Iris pigment epithelial cell (primary cell): ENCODE results near the gene DECR2.

Experiments
- DNase-seq: peaks from one replicate; pipeline ENCODE4 v3.0.0-alpha.2; 2011; ENCODE audit warnings: low read depth

Gene DECR2

DNA sequence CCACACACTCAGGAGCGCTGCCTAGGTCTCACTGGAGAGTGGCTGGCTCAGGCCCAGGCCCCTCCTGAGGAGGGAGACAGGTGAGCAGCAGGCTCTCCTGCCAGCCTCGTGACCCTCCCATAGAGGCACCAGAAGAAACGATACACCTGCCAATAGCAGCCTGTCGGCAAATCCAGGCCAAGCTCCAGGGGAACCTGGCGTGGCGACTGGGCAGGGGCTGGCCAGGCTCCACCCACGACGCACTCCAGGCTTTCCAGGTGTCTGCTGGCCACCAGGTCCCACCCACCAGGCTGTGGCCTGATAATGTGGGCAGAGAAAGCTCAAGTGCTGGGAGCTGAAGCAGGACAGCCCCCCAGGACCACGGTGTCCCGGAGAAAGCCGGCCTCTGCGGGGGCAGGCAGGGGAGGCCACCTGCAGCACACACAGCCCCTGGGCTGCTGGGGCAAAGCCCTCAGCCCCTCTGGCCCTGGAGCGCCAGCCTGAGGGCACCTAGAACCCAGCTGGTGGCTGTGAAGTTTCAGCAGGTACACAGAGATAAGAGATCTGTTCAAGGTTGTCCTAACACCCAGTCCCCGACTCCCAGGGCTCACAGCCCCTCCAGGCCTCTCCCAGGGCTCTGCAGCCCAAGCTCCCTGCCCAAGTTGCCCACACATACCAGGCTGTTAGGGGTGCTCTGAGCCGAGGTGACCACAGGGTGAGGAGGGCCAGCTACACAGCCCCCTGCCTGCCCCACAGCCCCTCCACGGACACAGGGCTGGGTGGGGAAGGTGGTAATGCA is 22.3 kb upstream of the DECR2 start:
- no peak for DNase-seq

- DNase-seq, result no peak
These were observed 21.5 kb upstream of the DECR2 start for GRCh38 chr16:379961-380761.

GRCh38 chr16:380762-381011 is 21.0 kb upstream of the DECR2 start:
- no peak for DNase-seq

DNA sequence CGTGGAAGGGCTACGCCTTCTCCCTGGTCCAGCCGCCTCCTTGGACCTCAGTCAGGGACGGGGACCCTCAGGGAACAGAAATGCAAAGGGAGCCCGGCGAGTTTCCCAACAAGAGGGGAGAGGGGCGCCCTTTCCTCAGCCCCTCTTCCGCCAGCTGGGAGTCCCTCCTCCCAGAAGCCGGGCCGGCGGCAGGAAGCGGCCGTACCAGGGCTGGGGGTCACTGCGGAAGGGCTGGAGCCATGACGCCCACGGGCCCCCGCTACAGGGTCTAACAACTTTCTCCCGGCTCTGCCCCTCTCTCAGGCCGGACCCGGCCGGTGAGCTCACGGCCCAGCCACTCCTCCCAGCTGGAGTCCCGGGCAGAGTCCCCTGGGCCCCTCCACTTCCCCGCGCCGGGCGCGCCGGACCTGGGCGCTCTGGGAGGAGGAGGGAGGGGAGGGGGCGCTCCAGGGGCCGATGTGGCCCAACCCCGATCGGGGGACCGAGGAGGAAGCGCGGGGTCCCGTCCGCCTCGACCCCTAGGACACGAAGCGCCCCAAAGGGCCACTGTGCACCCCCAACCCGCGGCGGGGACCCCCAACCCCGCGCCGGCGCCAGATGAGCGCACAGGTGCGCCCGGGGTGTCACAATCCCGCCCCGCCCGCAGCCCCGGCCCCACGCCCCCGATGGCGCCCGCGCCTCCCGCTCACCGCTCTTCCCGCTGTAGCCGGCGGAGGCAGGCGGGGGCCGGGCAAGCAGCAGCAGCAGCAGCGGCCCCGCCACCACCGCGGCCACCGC is 20.5 kb upstream of the DECR2 start:
- DNase-seq, result no peak

GRCh38 chr16:381789-382717 is 19.6 kb upstream of the DECR2 start, which contains the start of gene PGAP6:
TSS of gene PGAP6 (minus strand) at chr16:381978. CDS start at chr16:381821, 157 bp downstream.
- peak; percentile 40 for DNase-seq

GRCh38 chr16:383326-384051 is 18.2 kb upstream of the DECR2 start:
- DNase-seq, result no peak

DNA sequence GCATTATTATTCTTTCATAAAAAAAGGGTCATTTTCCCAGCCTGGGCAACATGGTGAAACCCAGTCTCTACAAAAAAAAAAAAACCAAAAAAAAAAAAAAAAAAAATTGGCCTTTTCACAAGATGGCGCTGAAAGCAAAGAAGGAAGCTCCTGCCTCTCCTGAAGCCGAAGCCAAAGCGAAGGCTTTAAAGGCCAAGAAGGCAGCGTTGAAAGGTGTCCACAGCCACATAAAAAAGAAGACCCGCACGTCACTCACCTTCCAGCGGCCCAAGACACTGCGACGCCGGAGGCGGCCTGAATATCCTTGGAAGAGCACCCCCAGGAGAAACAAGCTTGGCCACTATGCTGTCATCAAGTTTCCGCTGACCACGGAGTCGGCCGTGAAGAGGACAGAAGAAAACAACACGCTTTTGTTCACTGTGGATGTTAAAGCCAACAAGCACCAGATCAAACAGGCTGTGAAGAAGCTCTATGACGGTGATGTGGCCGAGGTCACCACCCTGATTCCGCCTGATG is 15.0 kb upstream of the DECR2 start:
- DNase-seq, result no peak

DNA sequence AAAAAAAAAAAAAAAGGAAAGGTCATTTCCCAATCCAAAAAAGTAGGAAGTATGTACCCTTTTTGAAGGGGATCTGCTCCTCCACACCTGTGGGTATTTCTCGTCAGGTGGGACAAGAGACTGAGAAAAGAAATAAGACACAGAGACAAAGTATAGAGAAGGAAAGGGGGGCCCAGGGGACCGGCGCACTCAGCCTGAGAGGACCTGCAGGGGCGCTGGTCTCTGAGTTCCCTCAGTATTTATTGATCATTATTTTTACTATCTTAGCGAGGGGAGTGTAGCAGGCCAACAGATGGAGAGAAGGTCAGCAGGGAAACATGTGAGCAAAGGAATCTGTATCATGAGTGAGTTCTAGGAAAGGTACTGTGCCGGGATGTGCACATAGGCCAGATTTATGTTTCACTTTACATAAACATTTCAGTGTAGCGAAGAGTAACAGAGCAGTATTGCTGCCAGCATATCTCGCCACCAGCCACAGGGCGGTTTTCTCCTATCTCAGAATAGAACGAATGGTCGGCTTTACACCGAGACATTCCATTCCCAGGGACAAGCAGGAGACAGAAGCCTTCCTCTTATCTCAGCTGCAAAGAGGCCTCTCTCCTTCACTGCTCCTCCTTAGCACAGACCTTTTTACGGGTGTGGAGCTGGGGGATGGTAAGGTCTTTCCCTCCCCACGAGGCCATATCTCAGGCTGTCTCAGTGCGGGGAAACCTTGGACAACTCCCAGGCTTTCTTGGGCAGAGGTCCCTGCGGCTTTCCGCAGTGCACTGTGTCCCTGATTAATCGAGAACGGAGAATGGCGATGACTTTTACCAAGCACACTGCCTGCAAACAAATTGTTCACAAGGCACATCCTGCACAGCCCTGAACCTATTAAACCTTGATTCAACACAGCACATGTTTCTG is 13.7 kb upstream of the DECR2 start:
- DNase-seq, result peak; percentile 47

DNA sequence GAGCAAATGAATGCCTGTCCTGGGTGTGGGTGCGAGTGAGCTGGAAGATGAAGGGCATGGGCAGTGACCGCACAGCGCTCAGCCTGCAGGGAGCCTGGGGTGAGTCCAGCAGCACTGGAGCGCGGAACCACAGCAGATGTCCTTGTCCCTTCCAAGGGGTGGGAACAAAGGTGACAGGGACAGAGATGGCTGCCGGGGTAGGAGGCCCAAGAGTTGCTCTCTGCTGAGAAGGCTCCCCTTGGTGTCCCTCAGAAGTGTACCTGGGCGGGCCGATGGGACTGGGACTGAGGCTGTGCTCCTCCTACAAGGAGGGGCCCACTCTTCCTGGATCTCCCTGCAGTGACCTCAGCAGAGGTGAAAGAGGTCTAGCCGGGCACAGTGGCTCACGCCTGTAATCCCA is 12.3 kb upstream of the DECR2 start:
- no peak for DNase-seq

DNA sequence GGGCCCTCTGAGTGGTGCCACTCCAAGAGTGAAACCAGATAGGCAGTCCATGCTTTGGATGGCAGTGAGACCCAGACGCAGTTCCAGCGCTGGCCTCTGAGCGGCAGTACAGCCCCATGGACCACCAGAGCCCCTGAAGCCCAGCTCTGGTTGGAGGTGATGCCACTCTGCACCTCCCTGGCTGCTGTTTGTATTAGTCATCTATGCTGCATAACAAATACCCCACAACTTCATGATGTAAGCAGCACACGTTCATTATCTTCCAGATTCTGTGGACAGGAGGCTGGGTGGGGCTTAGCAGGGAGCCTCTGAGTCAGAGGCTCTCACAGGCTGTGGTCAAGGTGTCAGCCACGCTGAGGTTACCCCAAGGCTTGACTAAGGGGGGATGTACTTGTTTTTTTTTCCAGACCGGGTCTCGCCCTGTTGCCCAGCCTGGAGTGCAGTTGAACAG is 9.8 kb upstream of the DECR2 start:
- peak; percentile 80 for DNase-seq

GRCh38 chr16:392450-393030 is 9.1 kb upstream of the DECR2 start:
- DNase-seq, result no peak

DNA sequence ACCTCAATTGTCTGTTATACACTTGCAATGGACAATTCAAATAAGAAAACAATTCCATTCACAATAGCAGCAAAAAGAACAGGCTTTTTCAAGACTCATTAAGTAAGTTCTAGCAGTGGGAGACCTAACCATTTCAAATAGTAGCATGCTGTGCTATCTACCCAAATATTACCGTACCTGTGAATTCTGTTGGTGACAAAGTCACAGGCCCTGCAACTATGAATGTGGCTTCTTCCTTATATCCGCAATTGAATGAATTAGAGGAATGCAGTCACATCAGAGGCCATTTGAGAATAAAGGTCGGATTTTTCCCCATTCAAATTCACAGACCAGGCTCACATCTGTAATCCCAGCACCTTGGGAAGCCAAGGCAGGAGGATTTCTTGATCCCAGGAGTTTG is 5.5 kb upstream of the DECR2 start:
- DNase-seq, result no peak

GRCh38 chr16:396605-397004 is 5.1 kb upstream of the DECR2 start:
- DNase-seq, result peak; percentile 55

DNA sequence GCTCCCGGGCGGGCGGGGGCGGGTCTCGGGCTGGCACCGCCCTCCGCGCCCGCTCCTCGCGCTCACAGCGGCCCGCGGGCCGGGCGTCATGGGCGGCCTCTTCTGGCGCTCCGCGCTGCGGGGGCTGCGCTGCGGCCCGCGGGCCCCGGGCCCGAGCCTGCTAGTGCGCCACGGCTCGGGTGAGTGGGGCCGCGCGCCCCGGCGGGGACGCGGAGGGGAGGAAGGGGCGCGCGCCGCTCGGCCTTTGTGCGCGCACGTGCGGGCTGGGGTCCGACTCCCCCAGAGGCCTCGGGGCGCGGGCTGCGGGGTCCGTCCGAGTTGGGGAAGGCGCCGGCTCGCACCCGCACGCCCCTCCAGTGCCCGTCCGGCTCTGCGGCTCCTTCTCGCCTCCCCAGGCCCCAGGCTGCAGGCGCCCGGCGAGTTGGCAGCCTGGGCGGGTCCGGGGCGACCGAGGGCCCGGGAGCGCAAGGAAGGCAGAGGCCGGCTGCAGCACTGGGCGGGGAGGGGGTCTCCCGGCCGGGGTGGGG is 4.5 kb upstream of the DECR2 start, which contains the start of gene NME4:
NME4 (plus strand) TSS at position 65 of the 527 bp plus-strand sequence; CDS start at position 89, 24 bp downstream.
- no peak for DNase-seq

DNA sequence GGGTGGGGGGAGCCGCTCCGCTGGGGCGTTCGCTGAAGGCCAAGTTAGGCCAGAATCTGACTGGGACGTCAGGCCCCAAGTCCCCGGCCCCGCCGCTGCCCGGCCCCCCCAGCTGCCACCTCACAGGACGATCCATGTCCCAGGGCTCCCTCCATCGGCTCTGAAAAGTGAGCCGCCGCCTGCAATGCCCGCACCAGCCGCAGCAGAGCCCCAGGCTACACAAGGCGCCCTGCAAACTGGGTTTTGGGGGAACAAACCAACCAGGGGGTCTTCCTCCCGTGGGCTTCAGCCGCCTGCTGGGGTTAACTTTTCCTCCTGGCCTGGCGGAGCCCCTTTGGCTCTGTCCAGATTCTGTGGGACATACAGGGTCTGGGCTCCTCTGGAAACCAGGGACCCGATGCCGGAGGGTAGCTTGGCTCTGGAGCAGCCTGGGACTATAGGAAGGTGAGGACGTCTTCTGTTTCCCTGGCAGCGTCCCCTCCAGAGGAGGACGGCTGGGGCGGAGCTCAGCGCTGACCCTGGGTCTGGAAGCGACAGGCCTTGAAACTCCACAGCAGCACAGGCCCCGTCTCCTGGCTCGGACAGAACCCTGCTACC is 3.9 kb upstream of the DECR2 start:
- DNase-seq, result peak; percentile 60

GRCh38 chr16:398561-399339 is 2.9 kb upstream of the DECR2 start:
- DNase-seq, result no peak

GRCh38 chr16:399340-400019 is 2.2 kb upstream of the DECR2 start:
- no peak for DNase-seq
